ENCODE data around the gene SRSF4.

SRSF4 gene

DNA sequence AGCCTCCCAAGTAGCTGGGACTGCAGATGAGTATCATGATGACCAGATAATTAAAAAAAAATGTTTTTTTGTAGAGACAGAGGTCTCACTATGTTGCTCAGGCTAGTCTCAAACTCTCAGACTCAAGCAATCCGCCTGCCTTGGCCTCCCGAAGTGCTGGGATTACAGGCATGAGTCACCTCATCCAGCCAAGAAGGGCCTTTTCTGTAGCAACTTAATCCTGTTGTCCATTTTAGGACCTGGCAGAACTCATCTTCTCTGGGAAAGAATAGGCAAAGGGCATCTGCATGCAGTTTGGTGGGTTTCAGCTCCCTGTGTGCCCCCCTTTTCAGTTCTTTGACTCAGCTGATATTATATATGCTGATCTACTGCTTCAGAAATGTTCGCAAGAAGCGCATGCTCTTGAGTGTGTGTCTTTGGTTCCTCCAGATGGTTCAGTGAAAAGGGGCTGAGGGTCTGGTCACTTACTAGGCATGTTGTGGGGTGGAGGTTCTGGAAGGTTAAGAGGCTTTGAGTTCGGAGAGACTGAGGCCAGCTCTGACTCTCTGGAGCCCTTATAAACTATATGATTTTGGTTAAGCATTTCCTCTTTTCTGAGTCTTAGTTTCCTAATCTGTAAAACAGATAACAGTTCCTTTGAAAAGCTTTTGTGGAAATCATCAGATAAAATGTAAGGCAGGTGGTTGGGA lies 19.4 kb upstream of the SRSF4 start:
- DNase-seq: no peak

DNA sequence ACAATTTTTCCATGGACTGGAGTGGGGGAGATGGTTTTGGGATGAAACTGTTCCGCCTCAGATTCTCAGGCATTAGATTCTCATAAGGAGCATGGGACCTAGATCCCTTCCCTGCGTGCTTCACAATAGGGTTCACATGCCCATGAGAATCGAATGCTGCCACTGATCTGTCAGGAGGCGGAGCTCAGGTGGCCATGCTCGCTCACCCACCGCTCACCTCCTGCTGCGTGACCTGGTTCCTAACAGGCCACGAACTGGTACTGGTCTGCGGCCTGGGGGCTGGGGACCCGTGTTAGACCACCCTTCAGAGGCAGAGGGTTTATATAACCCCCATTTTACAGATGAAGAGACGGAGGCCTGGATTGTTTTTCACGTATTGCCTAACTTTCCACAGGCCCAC lies 16.3 kb upstream of the SRSF4 start:
- no peak for DNase-seq

DNA sequence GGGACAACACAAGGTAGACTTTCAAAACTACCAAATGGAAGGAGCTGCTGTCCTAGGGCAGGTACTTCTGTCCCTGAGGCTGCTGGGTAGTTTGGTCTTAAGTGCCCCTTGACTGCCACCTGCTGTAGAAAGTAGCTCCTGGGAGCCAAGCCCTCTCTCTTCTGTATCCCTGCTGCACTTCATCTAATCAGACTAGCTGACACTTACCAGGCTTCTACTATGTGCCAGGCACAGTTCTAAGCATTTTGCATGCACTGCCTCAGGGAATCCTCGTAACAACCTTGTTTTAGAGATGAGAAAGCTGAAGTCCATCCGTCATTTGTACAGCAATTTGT lies 15.9 kb upstream of the SRSF4 start:
- no peak for DNase-seq

DNA sequence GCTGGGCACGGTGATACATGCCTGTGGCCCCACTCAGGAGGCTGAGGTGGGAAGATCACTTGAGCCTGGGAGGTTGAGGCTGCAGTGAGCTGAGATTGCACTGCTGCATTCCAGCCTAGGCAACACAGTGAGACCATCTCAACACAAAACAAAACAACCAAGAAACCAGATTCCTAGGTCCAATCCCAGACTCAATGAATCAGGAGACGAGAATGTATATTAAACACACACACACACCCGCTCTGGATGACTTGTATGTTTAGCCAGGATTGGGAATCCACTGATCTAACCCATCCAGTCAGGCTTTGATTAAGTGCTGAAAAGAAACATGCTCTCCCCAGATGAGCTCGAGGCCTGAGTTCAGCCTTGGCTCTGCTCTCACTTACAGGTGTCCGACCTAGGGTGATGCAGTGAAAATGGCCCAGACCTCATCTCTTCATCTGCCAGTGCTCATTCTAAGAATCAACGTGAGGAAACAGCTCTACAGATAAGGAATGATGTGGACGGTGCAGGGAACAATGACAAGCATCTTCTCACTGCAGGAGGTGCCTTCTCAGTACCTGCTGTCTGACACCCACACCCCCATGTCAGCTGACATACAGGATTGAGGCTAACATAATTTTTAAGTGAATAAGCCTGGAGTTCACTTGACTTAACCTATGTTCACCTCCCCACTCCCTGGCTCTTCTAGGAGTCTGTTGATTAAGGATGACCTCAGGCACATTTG lies 15.3 kb upstream of the SRSF4 start:
- no peak for DNase-seq

DNA sequence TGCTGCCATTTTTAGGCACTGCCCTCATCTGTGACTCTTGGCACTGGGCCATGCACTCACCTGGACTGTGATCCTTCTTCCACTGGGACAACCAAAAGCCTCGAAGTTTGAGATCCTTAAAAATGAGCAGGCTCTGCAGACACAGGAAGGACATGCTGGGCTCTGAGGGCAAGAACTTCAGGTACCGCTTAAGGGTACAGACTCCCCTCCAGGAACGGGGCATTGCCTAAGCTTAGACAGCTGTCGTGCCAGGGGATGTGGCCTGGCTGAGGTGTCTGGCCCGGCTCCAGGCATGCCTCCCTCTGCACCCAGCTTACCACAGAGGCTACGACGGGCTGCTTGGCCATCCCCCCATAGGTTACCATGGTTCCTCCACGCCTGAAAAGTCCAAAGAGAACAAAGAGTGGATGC lies 14.2 kb upstream of the SRSF4 start:
- no peak for DNase-seq

DNA sequence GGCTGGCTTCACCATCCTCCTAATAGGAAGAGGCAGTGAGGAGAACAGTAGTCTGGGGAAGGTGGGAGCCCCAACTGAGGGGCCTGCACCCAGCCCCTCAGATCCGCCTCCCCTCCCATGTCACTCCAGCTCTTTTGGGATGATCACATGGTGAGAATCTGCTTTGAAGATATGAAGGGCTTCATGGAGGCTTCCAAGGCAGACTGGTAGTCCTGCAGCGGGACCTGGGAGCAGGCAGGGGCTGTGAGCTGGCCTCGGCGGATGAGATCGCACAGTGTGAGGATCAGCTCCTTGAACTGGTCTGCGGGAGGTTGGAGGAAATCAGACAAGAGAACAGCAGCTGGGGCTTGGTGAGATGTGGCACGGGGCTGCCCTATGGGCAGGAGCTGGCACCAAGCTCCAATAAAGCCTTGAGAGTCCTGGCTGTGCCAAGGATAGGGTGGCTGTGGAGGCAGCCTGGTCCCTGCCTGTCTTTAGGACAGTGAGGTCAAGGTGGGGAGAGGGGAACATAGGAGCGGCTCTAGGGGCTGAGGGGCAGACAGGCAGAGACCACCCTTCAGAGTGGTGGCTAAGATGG lies 12.3 kb upstream of the SRSF4 start:
- no peak for DNase-seq

DNA sequence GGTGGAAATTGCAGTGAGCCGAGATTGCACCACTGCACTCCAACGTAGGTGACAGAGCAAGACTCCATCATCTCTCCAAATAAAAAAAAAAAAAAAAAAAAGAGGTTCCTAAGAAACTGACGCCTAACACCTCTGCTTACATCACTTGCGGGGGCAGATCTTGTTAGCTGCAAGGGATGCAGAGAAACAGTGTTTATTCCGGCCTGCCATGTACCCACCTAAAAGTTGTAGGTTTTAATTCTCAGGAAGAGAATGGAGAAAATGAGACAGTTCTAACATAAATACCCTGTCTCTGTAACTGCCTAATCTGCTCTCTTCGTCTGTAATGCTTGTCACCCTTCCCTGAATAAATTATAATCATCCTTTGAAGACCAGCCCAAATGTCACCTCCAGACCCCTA lies 9.0 kb upstream of the SRSF4 start:
- no peak for DNase-seq

DNA sequence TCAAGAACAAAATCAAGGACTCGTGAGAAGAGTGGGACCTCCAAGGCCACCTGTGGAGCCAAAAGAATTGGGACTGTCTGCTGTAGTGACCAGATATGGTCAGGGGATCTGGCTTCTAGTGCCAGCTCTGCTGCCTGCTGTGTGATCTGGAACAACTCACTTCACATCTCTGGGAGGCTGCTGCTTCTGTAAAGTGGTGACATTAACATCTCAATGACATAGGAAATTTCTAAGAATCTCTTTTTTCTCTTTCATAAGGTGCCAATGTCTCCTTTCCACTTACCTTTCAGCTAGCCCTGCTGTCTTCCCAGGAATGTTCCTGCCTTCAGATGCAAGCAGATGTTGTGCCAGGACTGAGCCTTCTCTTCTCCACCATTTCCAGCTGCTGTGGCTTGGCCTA lies 5.0 kb upstream of the SRSF4 start:
- DNase-seq: no peak

DNA sequence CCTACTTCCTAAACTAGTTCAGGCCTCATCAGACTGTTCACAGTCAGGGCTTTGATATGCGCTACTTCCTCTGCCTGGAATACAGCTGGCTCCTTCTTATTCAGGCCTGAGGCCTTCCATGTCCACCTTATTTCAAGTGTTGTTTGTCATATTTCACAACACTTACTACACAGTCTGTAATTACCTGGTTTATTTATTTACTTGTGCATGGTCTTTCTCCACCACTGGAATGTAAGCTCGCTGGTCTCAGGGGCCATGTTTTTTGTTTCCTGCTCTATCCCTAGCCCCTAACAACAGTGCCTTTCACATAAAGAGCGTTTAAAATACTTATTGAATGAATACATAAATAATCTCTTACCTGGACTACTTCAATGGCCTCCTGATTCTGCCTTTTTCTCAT lies 4.6 kb upstream of the SRSF4 start:
- no peak for DNase-seq

DNA sequence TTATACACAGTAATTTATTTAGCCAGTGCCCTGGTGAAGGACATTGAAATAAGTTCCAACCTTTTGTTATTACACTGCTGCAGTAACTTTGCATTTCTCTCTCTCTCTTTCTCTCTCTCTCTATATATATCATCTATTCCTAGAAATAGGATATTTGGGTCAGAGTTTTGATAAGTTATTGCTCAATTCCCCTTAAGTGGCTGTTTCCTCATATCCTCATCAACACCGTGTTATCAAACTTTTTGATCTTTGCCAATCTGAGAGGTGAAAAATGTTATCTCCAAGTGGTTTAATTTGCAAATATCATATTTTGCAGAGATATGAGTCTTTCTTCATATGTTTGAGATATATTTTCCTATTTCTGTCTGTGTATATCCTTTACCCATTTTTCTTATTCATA lies 1.6 kb upstream of the SRSF4 start:
- DNase-seq: no peak

DNA sequence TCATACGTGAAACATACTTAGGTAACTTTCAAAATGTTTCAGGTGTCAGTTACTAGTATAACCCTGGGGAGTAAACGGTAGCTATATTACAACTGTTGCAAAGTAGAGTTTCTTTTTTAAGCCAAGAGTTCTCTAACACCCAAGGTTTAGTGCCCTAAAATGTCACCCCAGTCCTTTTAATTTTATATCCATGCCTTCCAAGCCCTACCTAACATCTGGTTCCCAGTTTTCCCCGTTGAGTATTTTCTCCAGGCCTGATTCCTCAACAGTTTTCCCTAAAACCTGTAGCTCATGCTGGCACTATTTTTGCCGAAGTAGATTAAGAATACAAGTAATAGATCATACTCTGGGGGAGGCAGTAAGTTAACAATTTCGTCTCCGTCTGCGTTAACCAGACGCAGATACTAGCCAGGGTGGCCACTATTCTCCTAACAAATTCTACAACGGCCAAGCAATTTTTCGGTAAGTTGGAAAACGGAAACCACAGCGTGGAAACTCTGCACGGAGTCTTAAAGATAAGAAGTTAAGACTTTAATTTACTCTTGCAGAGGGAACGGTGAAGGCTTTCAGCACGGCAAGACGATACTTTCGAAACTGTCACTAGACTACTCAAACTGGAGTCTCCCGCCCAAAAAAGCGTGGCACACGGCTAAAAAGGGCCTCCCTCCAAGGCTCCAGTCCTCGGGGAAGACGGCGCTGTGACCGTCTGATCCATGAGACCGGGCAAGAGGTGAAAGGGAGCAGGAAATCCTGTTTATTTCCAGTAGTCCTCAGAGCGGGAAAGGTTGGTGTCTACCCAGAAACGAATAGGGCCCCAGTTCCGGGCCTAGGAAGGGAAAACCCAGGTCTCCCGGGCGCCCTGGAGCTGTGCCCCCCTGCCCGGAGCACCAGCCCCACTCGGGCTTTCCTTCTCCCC lies 945 bp downstream of the SRSF4 start:
- DNase-seq: peak; percentile 13

DNA sequence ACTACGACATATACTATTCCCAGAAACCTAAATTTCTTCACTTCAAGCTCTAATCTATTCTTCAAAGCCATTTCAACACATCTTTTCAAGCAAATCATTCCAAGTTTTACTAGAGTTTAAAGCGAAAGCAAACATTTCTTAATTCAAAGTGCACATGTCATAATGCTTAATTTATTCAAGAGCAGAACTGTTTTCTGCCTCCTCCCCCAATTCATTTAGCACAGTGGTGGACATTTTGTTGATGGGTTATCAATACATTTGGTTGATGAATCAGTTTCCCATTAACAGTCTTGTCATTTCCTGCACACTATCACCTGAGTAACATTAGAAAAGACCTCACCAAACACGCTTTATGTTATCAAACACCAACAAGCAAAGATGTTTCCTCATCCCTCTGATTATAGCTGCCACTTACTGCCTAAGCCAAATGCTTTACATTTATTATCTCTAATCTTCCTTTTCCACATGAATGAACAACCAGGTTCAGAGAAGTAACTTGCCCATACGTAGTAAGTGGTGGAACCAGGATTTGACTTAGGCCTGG lies 2.0 kb downstream of the SRSF4 start:
- no peak for DNase-seq

DNA sequence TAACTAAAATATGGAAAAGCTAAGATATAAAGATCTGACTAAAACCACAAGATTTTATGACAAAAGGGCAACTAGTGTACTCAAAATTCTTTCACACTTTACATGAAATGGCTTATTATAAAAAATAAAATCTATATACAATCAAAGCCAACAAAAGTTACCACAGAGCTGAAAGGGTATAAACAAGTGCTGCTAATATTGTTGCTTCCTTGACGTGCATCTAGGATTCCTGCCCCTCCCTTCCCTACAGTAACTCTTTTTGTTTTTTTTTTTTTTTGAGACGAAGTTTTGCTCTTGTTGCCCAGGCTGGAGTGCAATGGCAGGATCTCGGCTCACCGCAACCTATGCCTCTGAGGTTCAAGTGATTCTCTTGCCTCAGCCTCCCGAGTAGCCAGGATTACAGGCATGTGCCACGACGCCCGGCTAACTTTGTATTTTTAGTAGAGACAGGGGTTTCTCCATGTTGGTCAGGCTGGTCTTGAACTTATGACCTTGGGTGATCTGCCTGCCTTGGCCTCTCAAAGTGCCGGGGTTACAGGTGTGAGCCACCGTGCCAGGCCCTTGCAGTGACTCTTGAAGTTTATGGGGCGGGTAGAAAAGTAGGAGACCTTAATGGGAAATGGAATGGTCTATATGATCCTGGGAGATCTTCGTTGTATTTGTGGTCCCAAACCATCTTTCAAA lies 4.5 kb downstream of the SRSF4 start:
- no peak for DNase-seq

DNA sequence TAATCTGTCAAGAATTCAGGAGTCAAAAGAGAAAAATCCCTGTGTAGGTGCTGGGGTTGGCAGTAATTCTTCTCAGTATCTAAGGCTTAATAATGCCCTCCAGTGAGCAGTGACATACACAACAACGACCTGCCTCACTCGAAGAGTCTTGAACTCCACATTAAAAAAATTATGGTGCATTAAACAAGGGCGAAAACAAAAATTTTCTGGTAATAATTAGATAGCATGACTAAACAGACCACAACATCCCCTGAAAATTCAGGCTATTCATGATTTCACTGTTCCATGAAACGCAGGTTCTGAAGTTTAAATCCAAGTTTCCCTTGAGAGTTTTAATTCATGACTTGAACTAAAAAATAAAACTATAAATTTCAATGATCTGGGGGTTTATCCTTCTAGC lies 5.1 kb downstream of the SRSF4 start:
- no peak for DNase-seq

DNA sequence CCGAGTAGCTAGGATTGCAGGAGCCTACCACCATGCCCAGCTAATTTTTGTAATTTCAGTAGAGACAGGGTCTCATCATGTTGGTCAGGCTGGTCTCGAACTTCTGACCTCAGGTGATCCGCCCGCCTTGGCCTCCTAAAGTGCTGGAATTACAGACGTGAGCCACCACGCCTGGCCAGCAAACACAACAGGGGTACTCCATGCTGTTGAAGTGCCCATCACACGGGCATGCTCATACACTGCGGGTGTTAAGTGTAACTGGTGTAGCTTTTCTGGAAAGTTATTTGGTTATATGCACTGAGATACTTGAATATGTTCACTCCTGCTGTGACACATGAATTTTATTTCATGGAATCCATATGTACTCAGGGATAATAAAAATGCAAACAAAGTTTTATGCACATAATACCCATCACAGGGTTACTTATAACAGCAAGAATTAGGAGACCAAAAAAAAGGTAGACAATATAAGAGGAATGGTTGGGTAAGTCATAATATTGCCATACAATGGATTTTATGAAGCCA lies 9.2 kb downstream of the SRSF4 start:
- no peak for DNase-seq

DNA sequence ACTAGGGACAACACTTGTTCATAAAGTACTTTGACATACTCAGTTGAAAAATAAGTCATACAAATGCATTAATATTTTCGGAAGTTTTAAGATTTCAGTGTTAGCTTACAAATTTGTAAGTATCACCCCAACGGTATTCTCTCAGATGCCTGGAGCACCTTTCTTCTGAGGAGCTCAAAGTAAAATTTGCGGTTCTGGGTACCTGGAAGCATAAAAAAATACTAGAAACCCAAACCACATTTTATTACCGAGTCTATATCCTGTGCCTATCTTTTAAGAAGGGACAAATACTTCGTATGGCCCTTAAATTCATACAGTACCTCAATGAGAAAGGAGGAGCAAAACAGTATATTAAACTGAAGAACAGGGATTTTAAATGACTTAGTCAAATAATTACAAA lies 10.2 kb downstream of the SRSF4 start:
- no peak for DNase-seq

DNA sequence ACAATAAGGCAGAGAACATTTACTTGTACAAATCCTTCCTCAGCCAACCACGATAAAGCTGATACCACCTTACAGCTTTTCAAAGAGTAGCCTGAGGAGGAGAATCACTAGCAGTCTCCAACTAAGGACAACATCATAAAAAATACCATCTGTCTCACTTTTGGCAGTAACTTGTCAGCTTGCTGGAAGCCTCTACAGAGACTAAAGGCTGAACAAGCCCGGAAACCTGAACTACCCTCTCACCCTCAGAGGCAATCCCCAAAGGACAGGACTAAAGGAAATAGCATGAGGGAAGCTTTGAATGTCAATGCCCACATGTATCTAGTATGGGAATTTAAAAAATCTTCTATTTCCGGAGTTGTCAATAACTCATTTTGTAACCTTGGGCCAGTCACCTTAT lies 10.6 kb downstream of the SRSF4 start:
- no peak for DNase-seq

DNA sequence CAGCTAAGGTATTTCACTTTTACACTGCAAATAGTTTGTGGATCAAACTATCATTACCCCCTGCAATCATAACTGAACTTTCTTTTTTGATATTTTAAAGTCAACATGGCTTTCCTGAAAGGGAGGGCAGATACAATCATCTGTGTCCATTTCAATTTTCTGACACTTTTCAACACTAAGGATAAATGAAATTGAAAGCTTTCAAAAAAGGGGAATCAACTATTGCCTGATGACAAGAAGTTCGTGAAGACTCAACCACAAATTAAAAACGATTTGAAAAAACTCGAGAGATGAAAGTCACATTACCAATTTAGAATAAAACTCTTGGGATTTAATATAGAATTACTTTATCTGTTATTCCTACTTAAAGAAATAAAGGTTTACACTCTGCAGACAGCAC lies 11.7 kb downstream of the SRSF4 start:
- no peak for DNase-seq

DNA sequence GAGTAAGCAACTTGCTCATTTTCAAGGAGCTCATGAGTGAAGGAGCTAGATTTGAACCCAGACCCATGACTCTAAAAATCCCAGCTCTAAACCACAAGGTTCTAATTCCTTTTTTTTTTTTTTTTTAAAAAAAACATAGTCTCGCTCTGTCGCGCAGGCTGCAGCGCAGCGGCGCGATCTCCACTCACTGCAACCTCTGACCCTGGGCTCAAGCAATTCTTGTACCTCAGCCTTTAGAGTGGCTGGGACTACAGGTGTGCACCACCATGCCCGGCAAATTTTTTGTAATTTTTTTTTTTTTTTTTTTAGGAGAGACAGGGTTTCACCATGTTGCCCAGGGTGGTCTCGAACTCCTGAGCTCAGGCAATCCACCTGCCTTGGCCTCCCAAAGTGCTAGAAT lies 13.8 kb downstream of the SRSF4 start:
- no peak for DNase-seq

DNA sequence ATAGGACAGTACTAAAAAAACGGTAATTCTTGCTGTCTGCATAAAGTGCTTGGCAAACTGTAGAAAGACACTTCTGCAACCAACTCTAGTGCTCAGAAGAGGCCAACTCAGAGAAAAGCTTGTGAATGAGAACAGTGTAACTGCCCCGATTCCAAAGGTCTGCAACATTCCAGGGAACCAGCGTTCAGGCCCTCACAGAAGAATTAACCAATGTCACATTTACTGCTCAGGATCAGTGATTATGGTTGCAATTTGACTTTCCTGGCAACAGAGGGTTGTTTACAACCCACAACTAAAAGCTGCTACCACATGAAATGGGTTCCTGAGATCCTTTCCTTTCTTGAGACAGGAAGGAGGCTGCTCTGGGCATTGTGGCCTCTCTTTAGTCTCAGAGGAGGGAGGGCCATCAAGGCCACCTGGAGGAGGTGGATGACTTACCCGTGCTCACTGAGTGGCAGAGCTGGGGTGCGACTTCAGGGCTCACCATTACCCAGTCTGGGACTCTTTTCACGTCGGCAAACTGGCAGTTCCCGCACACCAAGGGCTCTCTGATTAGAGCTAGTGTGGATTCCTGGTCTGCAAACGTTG lies 15.3 kb downstream of the SRSF4 start:
- DNase-seq: no peak

DNA sequence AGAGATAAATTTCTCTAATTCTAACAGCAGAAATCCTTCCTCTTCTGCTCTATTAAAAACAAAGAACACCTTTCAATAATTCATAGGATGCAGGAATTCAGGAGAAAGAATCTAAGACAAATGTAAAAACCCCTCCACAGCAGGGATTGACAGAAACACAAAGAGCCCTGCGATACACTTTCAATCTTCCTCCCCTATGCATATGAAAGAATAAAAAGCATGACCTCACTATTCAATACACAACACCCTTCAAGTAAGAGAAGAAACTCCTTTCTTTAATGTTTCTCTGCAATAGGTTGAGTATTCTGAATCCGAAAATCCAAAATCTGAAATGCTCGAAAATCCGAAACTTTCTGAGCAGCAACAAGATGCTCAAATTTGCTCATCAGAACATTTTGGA lies 17.1 kb downstream of the SRSF4 start:
- no peak for DNase-seq

All from activated CD4-positive, alpha-beta T cell treated with anti-CD3 and anti-CD28 coated beads for 1 hour (primary cell).